HG02852 (cell line): ENCODE data around the gene GNAZ.

Source experiments
- ATAC-seq: cut with Tn5 transposase; IDR thresholded peaks from one replicate; pipeline ENCODE4 v1.9.1; 2021; ENCODE audit warnings: mild to moderate bottlenecking, moderate library complexity; ENCODE audit not compliant: unreplicated experiment

Gene GNAZ

DNA sequence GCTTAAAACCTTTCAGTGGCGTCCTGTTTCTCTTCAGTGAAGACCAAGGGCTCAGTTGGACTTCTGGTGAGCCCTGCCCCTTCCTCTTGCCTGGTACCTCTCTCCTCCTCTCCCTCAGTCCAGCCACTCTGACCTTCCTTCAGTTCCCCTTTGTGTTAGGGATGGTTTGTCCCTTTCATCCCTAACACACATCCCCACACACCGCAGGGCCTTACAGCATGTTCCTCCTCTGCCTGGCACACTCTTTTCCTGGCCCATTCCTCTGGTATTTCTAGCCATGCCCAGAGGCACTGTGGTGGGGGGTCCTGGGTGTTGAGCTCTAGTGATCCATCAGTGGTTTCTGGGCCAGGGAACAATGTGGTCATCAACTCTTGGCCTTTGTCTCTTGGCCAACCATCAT, 21.4 kb downstream of the GNAZ start:
- no peak for ATAC-seq

GRCh38 chr22:23092217-23092955, 22.1 kb downstream of the GNAZ start:
- no peak for ATAC-seq

- ATAC-seq, result no peak
These were observed 22.9 kb downstream of the GNAZ start for GRCh38 chr22:23093051-23093788.

DNA sequence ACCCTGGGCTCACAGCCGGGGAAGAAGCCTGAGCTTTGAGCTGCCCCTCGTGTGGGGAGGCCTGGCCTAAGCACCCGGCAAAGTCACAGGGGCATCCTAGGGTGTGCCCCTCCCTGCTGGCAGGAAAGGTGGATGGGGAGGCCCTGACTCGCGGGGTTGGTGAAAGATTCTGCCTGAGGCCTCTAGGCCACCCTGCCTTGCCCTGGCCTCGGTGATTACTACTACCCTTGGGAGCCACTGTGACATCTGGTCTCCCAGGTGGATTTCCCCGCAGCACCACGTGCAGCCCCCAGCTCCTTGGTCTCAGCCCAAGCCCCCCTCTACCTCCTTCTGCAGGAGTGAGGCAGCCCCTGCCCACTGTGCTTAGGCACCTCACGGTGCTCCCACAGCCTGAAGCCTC, 23.9 kb downstream of the GNAZ start:
- no peak for ATAC-seq

DNA sequence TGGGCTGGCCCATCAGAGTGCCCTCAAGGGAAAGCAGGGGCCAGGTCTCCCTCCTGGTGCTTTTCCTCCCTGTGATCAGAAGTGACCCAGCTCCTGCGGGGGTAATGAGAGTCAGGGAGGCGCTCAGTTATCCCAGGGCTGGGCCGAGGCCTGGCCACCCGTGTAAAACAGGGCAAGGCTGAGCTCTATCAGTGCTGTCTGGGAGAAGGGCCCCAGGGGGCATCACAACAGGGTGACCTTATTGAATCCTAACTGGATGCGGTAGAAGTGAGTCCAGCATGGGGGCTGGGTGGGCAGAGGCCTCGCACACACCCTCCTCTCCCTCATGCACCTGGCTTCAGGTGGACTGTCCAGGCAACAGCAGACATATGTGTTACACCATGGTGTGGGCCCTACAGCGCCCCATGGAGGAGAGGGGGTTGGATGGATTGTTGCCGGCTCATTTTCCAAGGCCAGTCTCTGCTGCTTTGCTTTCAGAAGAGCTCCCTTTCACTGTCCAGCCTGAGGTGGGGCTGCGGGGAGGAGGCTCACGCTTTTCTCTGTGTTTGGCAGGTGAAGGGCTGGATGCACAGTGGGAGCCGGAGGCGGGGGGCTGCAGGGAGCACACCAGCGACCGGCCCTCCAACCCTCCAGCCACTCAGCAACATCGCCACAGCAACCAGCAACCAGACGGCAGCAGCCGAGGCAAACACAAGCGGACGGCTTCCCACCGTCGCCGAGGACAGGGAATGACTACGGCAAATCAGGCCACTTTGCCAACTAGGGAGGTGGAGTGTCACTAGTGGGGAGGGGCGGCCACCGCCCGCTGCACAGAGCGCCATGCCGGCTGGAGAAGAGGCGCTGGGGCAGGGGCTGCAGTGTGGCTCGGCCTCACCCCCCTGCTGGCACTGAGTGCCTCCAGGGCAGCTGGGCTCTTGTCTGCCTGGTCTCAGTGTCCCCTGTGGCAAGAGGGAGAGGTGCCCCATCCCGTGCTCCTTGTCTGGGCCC, 24.7 kb downstream of the GNAZ start:
- no peak for ATAC-seq

GRCh38 chr22:23095733-23096342, 25.5 kb downstream of the GNAZ start:
- ATAC-seq, result no peak

DNA sequence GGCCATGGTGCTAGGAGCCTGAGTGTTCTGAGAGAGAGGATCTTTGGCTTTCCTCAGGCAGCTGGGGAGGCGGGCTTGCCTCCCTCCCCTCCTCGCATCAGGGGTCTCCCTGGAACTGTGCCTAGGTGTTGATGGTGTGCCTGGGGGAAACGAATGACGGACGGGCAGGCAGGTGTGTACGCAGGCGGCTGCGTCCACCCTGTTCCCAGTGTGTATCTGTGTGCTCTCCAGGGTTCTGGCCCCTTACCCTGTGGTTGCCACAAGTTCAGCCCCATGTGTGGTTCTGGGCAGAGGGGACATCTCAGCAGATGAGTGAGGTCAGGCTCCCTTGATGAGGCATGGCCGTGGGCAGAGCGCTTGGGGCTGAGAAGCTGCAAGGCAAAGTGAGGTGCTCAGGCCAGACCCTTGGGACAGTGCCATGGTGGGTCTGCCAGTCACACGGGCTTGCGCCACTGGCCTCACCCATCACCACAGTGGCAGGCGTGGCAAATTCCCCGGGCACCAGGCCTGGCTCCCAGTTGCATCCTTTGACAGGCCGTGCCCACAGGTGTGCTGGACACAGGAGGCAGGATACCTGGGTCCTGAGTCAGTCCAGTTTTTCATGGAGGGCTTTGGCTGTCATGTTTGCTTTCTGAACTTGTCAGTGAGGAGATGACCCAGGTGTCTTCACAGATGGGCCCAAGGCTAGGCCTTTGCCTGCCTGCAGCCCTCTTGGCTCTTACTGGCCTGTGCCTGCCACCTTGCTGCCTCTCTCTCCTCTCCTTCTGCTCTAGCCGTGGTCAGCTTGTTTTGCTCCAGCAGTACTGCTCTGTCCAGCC, 27.3 kb downstream of the GNAZ start:
- no peak for ATAC-seq

DNA sequence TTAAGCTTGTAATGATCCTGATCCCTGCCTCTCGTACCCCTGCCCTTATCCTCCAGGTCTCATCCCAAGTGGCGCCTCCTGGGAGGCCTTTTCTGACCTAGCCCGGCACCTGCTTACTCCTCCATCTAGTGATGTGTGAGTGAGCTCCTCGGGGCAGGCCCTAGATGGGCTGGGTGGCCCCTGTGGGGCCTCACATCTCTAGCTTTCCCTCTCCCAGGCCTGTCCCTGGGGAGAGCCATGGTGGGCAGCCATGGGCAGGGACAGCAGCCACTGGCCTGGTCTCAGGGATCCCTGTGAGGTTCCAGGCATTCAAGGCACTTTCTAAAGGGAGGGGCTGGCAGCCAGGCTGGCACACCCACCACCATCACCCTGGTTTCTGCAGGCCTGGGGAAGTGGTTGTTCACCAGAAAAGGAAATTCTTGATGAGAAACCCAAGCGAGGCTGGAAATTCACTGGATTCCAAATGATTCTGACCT, 27.9 kb downstream of the GNAZ start:
- no peak for ATAC-seq

DNA sequence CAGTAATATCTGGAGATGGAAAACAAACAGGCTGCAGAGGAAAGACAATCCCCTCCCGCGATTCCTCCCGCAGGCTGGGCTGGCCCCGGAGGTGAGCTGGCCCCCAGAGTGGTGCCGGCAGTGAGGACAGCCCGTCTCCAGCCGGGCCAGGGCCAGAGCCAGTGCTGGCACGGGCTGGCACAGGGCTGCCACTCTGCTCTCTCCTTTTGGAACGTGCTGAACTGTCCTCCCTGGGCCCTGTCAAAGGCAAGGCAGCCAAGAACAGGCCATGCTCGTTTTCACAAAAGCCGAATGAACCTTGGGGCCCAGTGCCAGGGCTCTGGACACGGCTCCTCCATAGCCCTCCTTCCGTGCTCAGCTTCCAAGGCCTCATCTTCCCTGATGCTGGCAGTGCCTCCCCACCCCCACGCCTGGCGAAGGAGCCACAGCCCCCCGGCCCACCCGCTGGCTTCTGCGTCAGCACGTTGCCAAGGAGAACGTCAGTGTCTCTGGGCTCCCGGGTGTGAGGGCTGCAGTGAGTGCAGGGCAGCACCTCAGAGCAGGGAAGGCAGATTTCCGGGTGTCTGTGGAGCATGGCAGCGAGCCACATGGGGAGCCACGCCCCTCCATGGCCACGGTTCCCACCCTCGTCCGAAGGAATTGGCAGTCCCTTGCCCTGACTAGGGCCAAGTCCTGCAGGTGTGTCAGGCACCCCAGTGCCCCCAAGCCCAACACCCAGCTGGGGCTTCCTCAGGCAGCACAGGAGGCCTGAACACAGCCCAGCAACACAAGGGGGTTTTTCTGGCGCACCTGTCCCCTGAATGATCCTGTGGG, 28.6 kb downstream of the GNAZ start:
- no peak for ATAC-seq

DNA sequence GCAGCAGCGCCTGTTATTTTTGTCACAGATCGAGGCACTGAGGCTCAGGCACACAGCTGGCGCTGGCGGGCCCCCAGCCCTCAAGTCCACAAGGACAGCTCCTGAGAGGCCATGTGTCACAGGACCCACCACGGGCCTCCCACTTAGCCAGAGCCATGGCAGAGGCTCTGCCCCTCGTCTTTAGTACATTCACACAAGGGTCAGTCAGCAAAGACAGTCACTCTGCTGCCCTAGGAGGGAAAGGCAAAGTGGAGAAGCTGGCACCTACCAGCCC, 29.1 kb downstream of the GNAZ start:
- no peak for ATAC-seq

DNA sequence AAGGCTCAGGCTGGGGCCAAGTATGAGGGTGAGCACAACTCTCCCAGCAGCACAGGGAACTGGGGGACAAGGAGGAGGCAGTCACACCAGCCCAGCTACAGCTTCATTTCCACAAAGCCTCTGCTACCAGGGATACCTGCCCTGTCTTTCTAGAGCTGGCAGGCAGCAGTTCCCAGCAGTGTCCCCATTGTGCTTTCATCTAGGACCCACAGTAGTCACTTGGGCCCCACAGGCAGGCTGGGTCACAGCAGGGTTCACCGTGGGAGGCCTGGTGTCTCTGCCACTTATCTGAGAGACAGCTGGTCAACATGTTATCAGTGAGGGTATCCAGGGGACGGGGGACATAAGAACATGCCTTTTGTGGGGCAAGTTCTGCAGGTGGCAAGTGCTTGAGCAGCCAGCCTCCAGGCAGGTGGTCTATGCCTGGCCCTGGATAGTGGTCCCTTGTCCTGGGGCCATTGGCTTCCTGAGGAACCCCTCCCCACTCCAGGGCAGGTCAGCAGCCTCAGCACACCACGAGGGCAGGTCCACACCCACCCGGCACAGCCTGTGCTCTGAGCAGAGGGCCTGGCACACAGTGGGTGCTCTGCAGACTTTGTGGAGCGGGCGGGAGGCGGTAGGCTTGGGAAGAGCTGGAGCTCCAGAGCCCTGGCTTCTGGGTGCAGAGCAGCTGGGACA, 29.9 kb downstream of the GNAZ start:
- ATAC-seq, result no peak

DNA sequence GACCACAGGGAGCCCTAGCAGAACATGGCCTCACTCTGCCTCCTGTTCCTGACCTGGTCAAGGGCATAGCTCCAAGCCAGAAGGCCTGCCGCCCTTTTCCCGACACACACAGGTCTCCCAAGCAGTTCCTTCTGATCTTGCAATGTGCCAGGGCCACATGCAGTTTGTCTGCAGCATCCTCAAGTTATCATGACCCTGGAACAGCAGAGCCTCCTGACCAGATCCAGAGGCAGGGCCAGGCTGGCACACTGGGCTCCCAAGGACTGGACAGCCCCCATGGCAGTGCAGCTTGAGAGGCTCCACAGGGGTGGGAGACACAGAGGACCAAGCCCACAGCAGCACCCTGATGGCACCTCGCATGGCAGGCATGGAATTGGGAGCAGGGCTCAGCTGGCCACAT, 31.2 kb downstream of the GNAZ start:
- ATAC-seq, result no peak

GRCh38 chr22:23102002-23102655, 31.8 kb downstream of the GNAZ start:
- no peak for ATAC-seq

DNA sequence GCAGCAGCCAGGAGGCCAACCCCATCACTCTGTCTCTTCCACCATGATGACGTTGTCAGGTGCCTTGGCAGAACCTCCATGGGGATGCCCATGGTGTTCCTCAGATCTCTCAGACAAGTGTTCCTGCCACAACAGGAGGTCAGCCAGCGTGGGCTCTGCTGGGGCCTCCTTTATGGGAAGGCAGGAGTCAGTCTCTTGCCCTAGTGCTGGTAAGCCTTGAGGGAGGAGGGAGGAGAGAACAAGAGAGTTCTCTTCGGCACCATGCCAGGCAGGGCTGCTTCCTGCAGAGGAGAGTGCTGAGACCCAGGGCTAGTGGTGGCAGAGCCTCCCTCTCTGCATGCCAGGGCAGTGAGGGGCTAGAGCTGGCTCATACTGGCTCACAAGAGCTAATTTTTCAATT, 32.5 kb downstream of the GNAZ start:
- ATAC-seq, result no peak

GRCh38 chr22:23103199-23103954, 33.1 kb downstream of the GNAZ start:
- no peak for ATAC-seq

GRCh38 chr22:23104187-23104971, 34.1 kb downstream of the GNAZ start:
- ATAC-seq, result no peak

GRCh38 chr22:23105304-23105703, 35.0 kb downstream of the GNAZ start:
- ATAC-seq, result no peak
